HCT116 (cell line): ENCODE measurements around the gene PLEKHG5. TPM values are rescaled to one million over a fixed set of nuclear protein-coding genes. Genes with fewer than 3 reads are reported as not detected.

Source experiments
- ATAC-seq: fragments of 200-7000 bp; cut with Tn5 transposase; 2 replicates; pipeline ENCODE4 v1.9.1; 2020; ENCODE audit warnings: mild to moderate bottlenecking, moderate library complexity
- BruUV-seq: library from RNA; stranded (reverse); fragments of 400-500 nt; replicated peaks from 2 replicates; lab custom pipeline; 2021; lab: Mats Ljungman, UMichigan
- CTCF ChIA-PET: fragments of 300-600 bp; sonication (Branson Sonifier 250); formaldehyde crosslinking; loops from one replicate; lab custom pipeline; 2021; ENCODE audit warnings: antibody characterized with exemption; lab: Charles Lee
- POLR2A ChIA-PET: fragments of 300-600, 350-600 bp; sonication (Branson Sonifier 250); formaldehyde crosslinking; loops from one replicate; lab custom pipeline; 2021; ENCODE audit warnings: antibody characterized with exemption; lab: Charles Lee
- RAD21 ChIA-PET, 2 experiments: fragments of 300-600 bp; sonication (Branson Sonifier 250); formaldehyde crosslinking; loops; one replicate each; lab custom pipeline; 2023; ENCODE audit warnings: low total read pairs in 2 of 2; ENCODE audit not compliant: uncharacterized antibody in 2 of 2, unreplicated experiment in 2 of 2, low non-redundant PET in 1 of 2; lab: Charles Lee
- DNase-seq: peaks from one replicate; pipeline ENCODE4 v3.0.0-alpha.2; 2010; ENCODE audit warnings: low read depth, low spot score
- H2AFZ ChIP-seq: fragments of 200-600 bp; shearing (Covaris generic), sonication (generic); 2 replicates; pipeline ENCODE4 v1.6.1; 2017; ENCODE audit warnings: low read depth, mixed run types, mixed read lengths, antibody characterized with exemption, low read length; ENCODE audit not compliant: poor library complexity, severe bottlenecking
- H3K27ac ChIP-seq: 2 replicates; pipeline ENCODE4 v1.5.1; 2012; ENCODE audit warnings: low read depth, low read length
- H3K27me3 ChIP-seq: fragments of 200-600 bp; sonication (generic); 2 replicates; pipeline ENCODE4 v1.6.1; 2016; ENCODE audit warnings: mixed run types, low read length, mixed read lengths; ENCODE audit not compliant: insufficient read depth
- H3K36me3 ChIP-seq, 2 experiments: fragments of 200-500 bp in 1 of 2; fragments of 200-600 bp in 1 of 2; sonication (Bioruptor generic) in 1 of 2; sonication (generic) in 1 of 2; 2 replicates each; pipeline versions ENCODE4 v1.5.1 to v1.6.1; 2014 to 2016; ENCODE audit warnings: low read length in 2 of 2, inconsistent platforms in 1 of 2, mixed read lengths in 1 of 2, mixed run types in 1 of 2; ENCODE audit not compliant: insufficient read depth in 2 of 2, control insufficient read depth in 1 of 2
- H3K4me1 ChIP-seq, 2 experiments: fragments of 200-600 bp in 1 of 2; sonication (generic) in 1 of 2; 2 replicates each; pipeline versions ENCODE4 v1.5.1 to v1.6.1; 2012 to 2017; ENCODE audit warnings: low read length in 2 of 2, inconsistent platforms in 1 of 2, mild to moderate bottlenecking in 1 of 2, mixed read lengths in 1 of 2, mixed run types in 1 of 2, moderate library complexity in 1 of 2; ENCODE audit not compliant: insufficient read depth in 2 of 2, control insufficient read depth in 1 of 2
- H3K4me2 ChIP-seq: fragments of 200-600 bp; sonication (generic); 2 replicates; pipeline ENCODE4 v1.6.1; 2017; ENCODE audit warnings: mixed run types, low read length, mixed read lengths
- H3K4me3 ChIP-seq, 2 experiments: fragments of 200-600 bp in 1 of 2; sonication (generic) in 1 of 2; replicated peaks in 1 of 2; 2 replicates each; pipeline ENCODE4 v1.5.1; 2011 to 2016; ENCODE audit warnings: low read length in 2 of 2, control low read depth in 1 of 2, low read depth in 1 of 2, mild to moderate bottlenecking in 1 of 2, mixed read lengths in 1 of 2, mixed run types in 1 of 2
- H3K79me2 ChIP-seq: fragments of 200-600 bp; sonication (generic); 2 replicates; pipeline ENCODE4 v1.6.1; 2017; ENCODE audit warnings: mild to moderate bottlenecking, mixed run types, low read length, moderate library complexity, mixed read lengths; ENCODE audit not compliant: insufficient read depth
- H3K9ac ChIP-seq: fragments of 200-600 bp; sonication (generic); 2 replicates; pipeline ENCODE4 v1.6.1; 2016; ENCODE audit warnings: low read length, mixed read lengths
- H3K9me2 ChIP-seq: fragments of 200-600 bp; sonication (generic), shearing (Covaris generic); 2 replicates; pipeline ENCODE4 v1.6.1; 2017; ENCODE audit warnings: mixed run types, mild to moderate bottlenecking, moderate library complexity; ENCODE audit not compliant: insufficient read depth
- H3K9me3 ChIP-seq, 2 experiments: fragments of 200-500 bp in 1 of 2; fragments of 200-600 bp in 1 of 2; sonication (Bioruptor generic) in 1 of 2; sonication (generic) in 1 of 2; 2 replicates each; pipeline ENCODE4 v1.6.1; 2014 to 2017; ENCODE audit warnings: low read length in 2 of 2, mixed read lengths in 2 of 2, inconsistent platforms in 1 of 2, low read depth in 1 of 2, mild to moderate bottlenecking in 1 of 2, mixed run types in 1 of 2, moderate library complexity in 1 of 2; ENCODE audit not compliant: control insufficient read depth in 1 of 2, insufficient read depth in 1 of 2
- H4K20me1 ChIP-seq: fragments of 200-600 bp; sonication (generic), shearing (Covaris generic); 2 replicates; pipeline ENCODE4 v1.6.1; 2017; ENCODE audit warnings: mixed run types, mild to moderate bottlenecking, moderate library complexity; ENCODE audit not compliant: insufficient read depth
- CBX3 ChIP-seq: IDR thresholded peaks from 2 replicates; pipeline ENCODE4 v1.6.1; 2012; ENCODE audit warnings: low read depth
- CEBPB ChIP-seq: IDR thresholded peaks from 2 replicates; pipeline ENCODE4 v1.6.1; 2012; ENCODE audit warnings: low read depth
- EGR1 ChIP-seq: IDR thresholded peaks from 2 replicates; pipeline ENCODE4 v1.6.1; 2012; ENCODE audit warnings: low read depth
- ELF1 ChIP-seq: IDR thresholded peaks from 2 replicates; pipeline ENCODE4 v1.6.1; 2012; ENCODE audit warnings: low read depth, borderline replicate concordance
- EZH2 ChIP-seq: fragments of 200-600 bp; sonication (generic); IDR thresholded peaks from 2 replicates; pipeline ENCODE4 v1.6.1; 2017; ENCODE audit warnings: antibody characterized with exemption, mixed run types
- FOSL1 ChIP-seq: IDR thresholded peaks from 2 replicates; pipeline ENCODE4 v1.6.1; 2012; ENCODE audit warnings: low read depth
- JUND ChIP-seq: IDR thresholded peaks from 2 replicates; pipeline ENCODE4 v1.6.1; 2012
- MAX ChIP-seq: IDR thresholded peaks from 2 replicates; pipeline ENCODE4 v1.6.1; 2012
- RAD21 ChIP-seq: IDR thresholded peaks from 2 replicates; pipeline ENCODE4 v1.6.1; 2012; ENCODE audit warnings: low read depth, mild to moderate bottlenecking
- SIN3A ChIP-seq: IDR thresholded peaks from 2 replicates; pipeline ENCODE4 v1.6.1; 2012; ENCODE audit warnings: low read depth
- SP1 ChIP-seq: IDR thresholded peaks from 2 replicates; pipeline ENCODE4 v1.6.1; 2012; ENCODE audit warnings: low read depth
- SRF ChIP-seq: IDR thresholded peaks from 2 replicates; pipeline ENCODE4 v1.6.1; 2012; ENCODE audit warnings: low read depth
- TCF7L2 ChIP-seq: IDR thresholded peaks from 2 replicates; pipeline ENCODE4 v1.7.0; 2011; ENCODE audit warnings: borderline replicate concordance, inconsistent platforms; ENCODE audit not compliant: insufficient read depth, insufficient read length; ENCODE audit errors: extremely low read depth
- YY1 ChIP-seq: IDR thresholded peaks from 2 replicates; pipeline ENCODE4 v1.6.1; 2011; ENCODE audit warnings: low read length, low read depth, moderate library complexity, mild to moderate bottlenecking; ENCODE audit not compliant: insufficient replicate concordance; ENCODE audit errors: extremely low read depth
- ZFX ChIP-seq: fragments of 450-650 bp; IDR thresholded peaks from 2 replicates; pipeline ENCODE4 v1.6.1; 2017
- ZNF274 ChIP-seq: fragments of 200-500 bp; sonication (Bioruptor generic); IDR thresholded peaks from 2 replicates; pipeline ENCODE4 v1.6.1; 2014; ENCODE audit warnings: mild to moderate bottlenecking, low read depth, low read length, inconsistent platforms
- intact Hi-C: fragments of 100-400 bp; cut with micrococcal nuclease; formaldehyde crosslinking; loops from 2 replicates; pipeline ENCODE4 v1.10.0; 2022
- total RNA-seq: library from RNA; stranded (reverse); gene quantifications from one replicate; pipeline ENCODE4 v1.2.1, GENCODE V29; 2021; ENCODE audit not compliant: unreplicated experiment
- TF ChIP-seq, protein P1 (sequence below), 3 experiments: fragments of 200-600 bp in 1 of 3; sonication (generic) in 1 of 3; IDR thresholded peaks in 2 of 3; conservative IDR thresholded peaks in 1 of 3; 2 replicates each; pipeline ENCODE4 v1.5.1; 2012 to 2017; ENCODE audit warnings: low read depth in 2 of 3, low read length in 2 of 3, antibody characterized with exemption in 1 of 3, borderline replicate concordance in 1 of 3, control low read depth in 1 of 3, mild to moderate bottlenecking in 1 of 3, mixed read lengths in 1 of 3, mixed run types in 1 of 3, moderate library complexity in 1 of 3; ENCODE audit not compliant: insufficient read depth in 1 of 3
- TF ChIP-seq, protein P2 (sequence below): IDR thresholded peaks from 2 replicates; pipeline ENCODE4 v1.6.1; 2011; ENCODE audit warnings: mild to moderate bottlenecking, low read length, moderate library complexity; ENCODE audit not compliant: insufficient replicate concordance; ENCODE audit errors: extremely low read depth

Gene PLEKHG5
- total RNA-seq, 1 experiment from 2014 or later = 33.0 TPM

- TF ChIP-seq, protein P1, sequence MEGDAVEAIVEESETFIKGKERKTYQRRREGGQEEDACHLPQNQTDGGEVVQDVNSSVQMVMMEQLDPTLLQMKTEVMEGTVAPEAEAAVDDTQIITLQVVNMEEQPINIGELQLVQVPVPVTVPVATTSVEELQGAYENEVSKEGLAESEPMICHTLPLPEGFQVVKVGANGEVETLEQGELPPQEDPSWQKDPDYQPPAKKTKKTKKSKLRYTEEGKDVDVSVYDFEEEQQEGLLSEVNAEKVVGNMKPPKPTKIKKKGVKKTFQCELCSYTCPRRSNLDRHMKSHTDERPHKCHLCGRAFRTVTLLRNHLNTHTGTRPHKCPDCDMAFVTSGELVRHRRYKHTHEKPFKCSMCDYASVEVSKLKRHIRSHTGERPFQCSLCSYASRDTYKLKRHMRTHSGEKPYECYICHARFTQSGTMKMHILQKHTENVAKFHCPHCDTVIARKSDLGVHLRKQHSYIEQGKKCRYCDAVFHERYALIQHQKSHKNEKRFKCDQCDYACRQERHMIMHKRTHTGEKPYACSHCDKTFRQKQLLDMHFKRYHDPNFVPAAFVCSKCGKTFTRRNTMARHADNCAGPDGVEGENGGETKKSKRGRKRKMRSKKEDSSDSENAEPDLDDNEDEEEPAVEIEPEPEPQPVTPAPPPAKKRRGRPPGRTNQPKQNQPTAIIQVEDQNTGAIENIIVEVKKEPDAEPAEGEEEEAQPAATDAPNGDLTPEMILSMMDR (IDR thresholded peaks at IDR 0.05 in 2 of 3, conservative IDR thresholded peaks at IDR 0.05 in 1 of 3; ENCODE audit: borderline replicate concordance in 1 of 3, insufficient read depth in 1 of 3, low read depth in 2 of 3, low read length in 2 of 3) = no peak
- TF ChIP-seq, protein P2, sequence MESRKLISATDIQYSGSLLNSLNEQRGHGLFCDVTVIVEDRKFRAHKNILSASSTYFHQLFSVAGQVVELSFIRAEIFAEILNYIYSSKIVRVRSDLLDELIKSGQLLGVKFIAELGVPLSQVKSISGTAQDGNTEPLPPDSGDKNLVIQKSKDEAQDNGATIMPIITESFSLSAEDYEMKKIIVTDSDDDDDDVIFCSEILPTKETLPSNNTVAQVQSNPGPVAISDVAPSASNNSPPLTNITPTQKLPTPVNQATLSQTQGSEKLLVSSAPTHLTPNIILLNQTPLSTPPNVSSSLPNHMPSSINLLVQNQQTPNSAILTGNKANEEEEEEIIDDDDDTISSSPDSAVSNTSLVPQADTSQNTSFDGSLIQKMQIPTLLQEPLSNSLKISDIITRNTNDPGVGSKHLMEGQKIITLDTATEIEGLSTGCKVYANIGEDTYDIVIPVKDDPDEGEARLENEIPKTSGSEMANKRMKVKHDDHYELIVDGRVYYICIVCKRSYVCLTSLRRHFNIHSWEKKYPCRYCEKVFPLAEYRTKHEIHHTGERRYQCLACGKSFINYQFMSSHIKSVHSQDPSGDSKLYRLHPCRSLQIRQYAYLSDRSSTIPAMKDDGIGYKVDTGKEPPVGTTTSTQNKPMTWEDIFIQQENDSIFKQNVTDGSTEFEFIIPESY = no peak
- TF ChIP-seq SP1 (no peak), JUND (no peak), FOSL1 (no peak)
Observed at GRCh38 chr1:6450005-6450450, 41.4 kb downstream of the PLEKHG5 start (continued).

DNA sequence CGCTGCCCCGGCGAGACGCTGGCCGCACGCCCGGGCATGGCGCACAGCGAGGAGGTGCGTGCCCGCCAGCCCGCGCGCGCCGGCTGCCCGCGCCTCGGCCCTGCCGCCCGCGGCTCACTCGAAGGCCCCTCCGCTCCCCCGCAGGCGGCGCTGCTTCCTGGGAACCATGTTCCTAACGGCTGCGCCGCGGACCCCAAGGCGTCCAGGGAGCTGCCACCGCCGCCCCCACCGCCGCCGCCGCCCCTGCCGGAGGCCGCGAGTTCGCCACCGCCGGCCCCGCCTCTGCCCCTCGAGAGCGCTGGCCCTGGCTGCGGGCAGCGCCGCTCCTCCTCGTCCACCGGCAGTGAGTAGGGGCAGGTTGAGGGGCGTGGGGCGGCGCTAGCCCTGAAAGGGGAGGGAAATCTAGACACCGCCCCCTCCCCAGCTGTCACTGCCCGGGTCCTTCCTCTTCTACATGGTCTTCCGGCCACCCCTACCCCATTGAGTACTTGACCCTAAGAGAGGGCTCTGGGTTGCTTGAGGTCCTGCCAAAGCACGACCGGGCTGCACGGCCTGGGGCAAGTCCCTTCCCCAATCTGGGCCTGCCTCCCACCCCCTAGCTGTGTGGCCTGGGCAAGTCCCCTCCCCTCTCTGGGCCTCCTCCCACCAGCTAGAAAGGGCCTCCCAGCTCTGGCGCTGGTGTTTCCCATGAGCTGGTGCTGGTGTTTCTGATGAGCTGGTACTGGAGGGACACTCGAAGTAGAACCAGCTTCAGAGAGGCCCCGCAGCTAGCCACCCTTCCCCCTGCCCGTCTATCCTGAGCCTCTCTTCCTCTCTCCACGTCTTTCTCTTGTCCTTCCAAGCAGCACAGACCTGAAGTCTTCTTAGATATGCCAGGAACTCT, 42.5 kb downstream of the PLEKHG5 start:
- ChIA-PET POLR2A (interaction anchor here (1.0 to 1.8 kb wide), 2 partner anchors 10 to 14 kb away, joined by 4 to 5 read pairs; no protein-coding TSS in a partner anchor), CTCF (interaction anchor here (1.0 to 3.1 kb wide), 12 partner anchors 8 to 244 kb away, joined by 3 to 18 read pairs (median 4); no protein-coding TSS in a partner anchor), RAD21 (no interaction called here)
- DNase-seq = no peak
- Histone ChIP-seq H3K4me1 (peaks cover 16 to 57% of the 10 kb centered on the region in 2 experiments), H3K9me2 (no peaks in the 10 kb centered on the region), H2AFZ (no peak overlapping the region), H3K4me3 (peak overlapping the region; percentile 59 to 69), H3K4me2 (peak overlapping the region; percentile 95), H3K27ac (peak overlapping the region; percentile 98), H3K9ac (peak overlapping the region; percentile 76), H3K27me3 (no peaks in the 10 kb centered on the region), H3K9me3 (no peaks in the 10 kb centered on the region), H3K79me2 (no peaks in the 10 kb centered on the region), H4K20me1 (no peaks in the 10 kb centered on the region), H3K36me3 (0 out of 4 replicates have a peak, but pooled peaks cover 0 to 2% of the 10 kb centered on the region in 2 experiments)
- peak; percentile 18 for ATAC-seq
- intact Hi-C loops = loop anchor here (2.0 to 10.0 kb wide), 2 partner anchors 42 to 766 kb away; partner anchors contain the start of gene PLEKHG5
- no TSS peak for BruUV-seq
- TF ChIP-seq EGR1 = no peak
- TF ChIP-seq CBX3 = no peak
- no peak for TF ChIP-seq ZFX
- no peak for TF ChIP-seq SIN3A
- no peak for TF ChIP-seq ZNF274
- no peak for TF ChIP-seq FOSL1
- TF ChIP-seq MAX = no peak
- TF ChIP-seq, protein P2 = no peak
- TF ChIP-seq YY1 = no peak
- TF ChIP-seq CEBPB = no peak
- no peak for TF ChIP-seq ELF1
- TF ChIP-seq SRF = no peak
- TF ChIP-seq RAD21 = no peak
- TF ChIP-seq TCF7L2 = no peak
- TF ChIP-seq EZH2 = no peak
